HepG2 (cell line): ENCODE measurements around the gene ZNF587B. TPM values are rescaled to one million over a fixed set of nuclear protein-coding genes. Genes with fewer than 3 reads are reported as not detected.
A peak's percentile ranks its signal among the peaks of the same experiment; 100 is the strongest.

Experiments used
- EP300 ChIP-seq, 3 experiments: sonication (generic) in 1 of 3; formaldehyde crosslinking in 1 of 3; IDR thresholded peaks; 2 replicates each; pipeline versions ENCODE4 v1.5.1 to v1.6.1; 2011 to 2020; ENCODE audit warnings: low read depth in 2 of 3, low read length in 2 of 3, borderline replicate concordance in 1 of 3, improper control_type of control experiment in 1 of 3, mild to moderate bottlenecking in 1 of 3, missing genetic modification reagents in 1 of 3, moderate library complexity in 1 of 3
- GLI4 ChIP-seq: sonication (generic); formaldehyde crosslinking; IDR thresholded peaks from 2 replicates; pipeline ENCODE4 v1.5.1; 2020; ENCODE audit warnings: missing genetic modification reagents, mild to moderate bottlenecking, moderate library complexity, borderline replicate concordance
- GTF3A ChIP-seq: sonication (generic); formaldehyde crosslinking; conservative IDR thresholded peaks from 2 replicates; pipeline ENCODE4 v1.4.0; 2020; ENCODE audit warnings: mild to moderate bottlenecking, missing genetic modification reagents
- HDAC1 ChIP-seq: sonication (generic); formaldehyde crosslinking; IDR thresholded peaks from 2 replicates; pipeline ENCODE4 v1.5.1; 2020; ENCODE audit warnings: mild to moderate bottlenecking, missing genetic modification reagents
- KLF16 ChIP-seq, 2 experiments: sonication (generic) in 1 of 2; formaldehyde crosslinking in 1 of 2; IDR thresholded peaks; 2 replicates each; pipeline versions ENCODE4 v1.6.1 to v1.8.0; 2016 to 2023; ENCODE audit warnings: missing genetic modification reagents in 2 of 2, missing compliant biosample characterization in 1 of 2
- MXD1 ChIP-seq: sonication (generic); formaldehyde crosslinking; IDR thresholded peaks from 2 replicates; pipeline ENCODE4 v1.4.0; 2020; ENCODE audit warnings: mild to moderate bottlenecking, missing genetic modification reagents
- NFKB2 ChIP-seq: sonication (generic); formaldehyde crosslinking; IDR thresholded peaks from 2 replicates; pipeline ENCODE4 v1.4.0; 2020; ENCODE audit warnings: missing genetic modification reagents, borderline replicate concordance
- RBFOX2 ChIP-seq: fragments of 200-400 bp; formaldehyde crosslinking; IDR thresholded peaks from 2 replicates; pipeline ENCODE4 v1.6.1; 2017; ENCODE audit warnings: low read depth, mild to moderate bottlenecking, low read length
- SIN3B ChIP-seq: fragments of 150-350 bp; IDR thresholded peaks from 2 replicates; pipeline ENCODE4 v1.6.1; 2014; ENCODE audit warnings: low read length
- SP2 ChIP-seq: sonication (generic); formaldehyde crosslinking; IDR thresholded peaks from 2 replicates; pipeline ENCODE4 v1.5.1; 2020; ENCODE audit warnings: mild to moderate bottlenecking, missing genetic modification reagents
- ZHX2 ChIP-seq, 2 experiments: sonication (generic) in 1 of 2; formaldehyde crosslinking in 1 of 2; IDR thresholded peaks; 2 replicates each; pipeline versions ENCODE4 v1.6.1 to v1.9.0; 2014 to 2022; ENCODE audit warnings: antibody characterized with exemption in 1 of 2, borderline replicate concordance in 1 of 2, inconsistent platforms in 1 of 2, low read depth in 1 of 2, missing genetic modification reagents in 1 of 2
- ZNF282 ChIP-seq: fragments of 450-650 bp; IDR thresholded peaks from 2 replicates; pipeline ENCODE4 v1.6.1; 2018; ENCODE audit not compliant: partially characterized antibody
- ZNF441 ChIP-seq: sonication (generic); formaldehyde crosslinking; IDR thresholded peaks from 2 replicates; pipeline ENCODE4 v1.7.0; 2021; ENCODE audit warnings: missing genetic modification reagents, borderline replicate concordance
- ZNF563 ChIP-seq: sonication (generic); formaldehyde crosslinking; IDR thresholded peaks from 2 replicates; pipeline ENCODE4 v1.8.0; 2022; ENCODE audit warnings: mild to moderate bottlenecking, moderate library complexity, missing genetic modification reagents
- ZNF607 ChIP-seq: sonication (generic); formaldehyde crosslinking; IDR thresholded peaks from 2 replicates; pipeline ENCODE4 v1.5.1; 2020; ENCODE audit warnings: missing genetic modification reagents, mild to moderate bottlenecking, borderline replicate concordance
- ZNF691 ChIP-seq: sonication (generic); formaldehyde crosslinking; IDR thresholded peaks from 2 replicates; pipeline ENCODE4 v1.4.0; 2020; ENCODE audit warnings: missing genetic modification reagents, low read depth, mild to moderate bottlenecking, borderline replicate concordance
- ZNF777 ChIP-seq: sonication (generic); formaldehyde crosslinking; IDR thresholded peaks from 2 replicates; pipeline ENCODE4 v1.4.0; 2020; ENCODE audit warnings: missing genetic modification reagents
- polyA plus RNA-seq, 8 experiments: library from polyadenylated mRNA; depleted of rRNA in 3 of 8; stranded (reverse) in 7 of 8; unstranded in 1 of 8; fragments of >200 nt; fragmentation: Illumina TruSeq in 4 of 8; extraction: Trizol in 4 of 8; gene quantifications; 2 replicates each; pipeline versions ENCODE4 v1.2.1 to v1.2.3, GENCODE V29; 2011 to 2016; ENCODE audit warnings: low read depth in 4 of 8, missing spikeins in 1 of 8, mixed read lengths in 1 of 8; ENCODE audit not compliant: insufficient read depth in 1 of 8
- total RNA-seq, 5 experiments: library from RNA; depleted of rRNA; stranded (reverse); fragments of >200 nt; fragmentation: Illumina TruSeq; extraction: Trizol; gene quantifications; 2 replicates each; pipeline ENCODE4 v1.2.3, GENCODE V29; 2016; ENCODE audit warnings: low read depth in 1 of 5

The ZNF587B gene
- total and polyA plus RNA-seq, 2 of the 13 experiments (the other 11 are each of a cell fraction or from before 2014, with no cell fraction given) = 5.2 to 29.9 TPM

DNA sequence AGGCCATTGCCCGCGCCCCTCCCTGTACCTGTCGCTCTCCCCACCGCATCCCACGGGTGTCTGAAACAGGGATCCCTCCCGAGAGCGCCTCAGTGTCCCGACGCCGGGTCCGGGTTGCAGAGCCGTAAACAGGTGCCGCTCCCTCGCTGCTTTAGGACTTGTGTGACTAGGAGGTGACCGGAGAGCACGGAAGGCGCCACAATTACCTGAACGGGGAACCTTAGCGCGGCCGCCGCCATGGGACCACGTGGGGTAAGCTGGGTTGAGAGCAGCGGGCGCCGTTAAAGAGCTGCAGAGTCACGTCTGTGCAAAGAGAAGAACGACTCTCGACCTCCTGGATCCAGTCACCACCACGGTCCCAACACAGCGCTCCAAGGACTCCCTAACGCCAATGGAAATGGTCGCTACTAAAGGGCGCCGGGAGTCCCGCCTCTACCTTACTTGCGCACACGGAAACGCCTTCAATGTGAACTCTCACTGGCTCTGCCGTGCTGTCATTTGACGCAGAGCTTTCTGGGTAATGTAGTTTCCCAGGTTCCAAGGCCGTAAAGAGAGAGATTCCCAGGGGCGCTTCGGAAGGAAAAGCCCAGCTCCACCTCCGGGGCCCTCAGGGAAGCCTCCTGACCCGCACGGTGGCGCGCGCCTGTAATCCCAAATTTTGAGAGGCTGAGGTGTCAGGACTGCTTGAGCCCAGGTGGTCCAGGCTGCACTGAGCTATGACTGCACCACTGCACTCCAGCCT is 15.4 kb upstream of the ZNF587B start, which contains the start of gene ZNF552 (continued):
- TF ChIP-seq MXD1 (CRISPR knock-in tag) (peak; percentile 34; the same call in 1 of the 2 replicates), ZNF282 (no peak), ZNF441 (CRISPR knock-in tag) (peak; percentile 16; the same call in 1 of the 2 replicates), KLF16 (CRISPR knock-in tag; IDR thresholded peaks at IDR 0.05) (peak in 1 of 2 experiments; percentile 24; a peak in 1 of 4 replicates), ZHX2 (IDR thresholded peaks at IDR 0.05; ENCODE audit: low read depth) (peak; percentile 51; the same call in 1 of the 2 replicates), ZHX2 (CRISPR knock-in tag; IDR thresholded peaks at IDR 0.05; ENCODE audit: borderline replicate concordance) (no peak), HDAC1 (CRISPR knock-in tag) (peak; percentile 69; the same call in 1 of the 2 replicates), NFKB2 (CRISPR knock-in tag) (peak; percentile 88; the same call in 1 of the 2 replicates), ZNF607 (CRISPR knock-in tag) (peak; percentile 15; the same call in 1 of the 2 replicates), ZNF563 (CRISPR knock-in tag) (0 out of 2 replicates have a peak, but pooled peaks have one; percentile 18), ZNF777 (peak; percentile 62), GTF3A (no peak), ZNF691 (CRISPR knock-in tag) (0 out of 2 replicates have a peak, but pooled peaks have one; percentile 42), SP2 (CRISPR knock-in tag) (peak; percentile 96), GLI4 (CRISPR knock-in tag) (peak; percentile 41; the same call in 1 of the 2 replicates), RBFOX2 (peak; percentile 60; the same call in 1 of the 2 replicates), EP300 (IDR thresholded peaks at IDR 0.05; ENCODE audit: low read depth in 2 of 2, low read length in 2 of 2) (peak in 1 of 2 experiments; percentile 16; a peak in 1 of 4 replicates), EP300 (CRISPR knock-in tag; IDR thresholded peaks at IDR 0.05; ENCODE audit: borderline replicate concordance) (no peak), SIN3B (peak; percentile 25; the same call in 1 of the 2 replicates)
